Suprapubic skin (tissue), 4 donors: ENCODE measurements around the gene ZFP2.

Experiments
- CTCF ChIP-seq, 2 donors: fragments of 200-600 bp in 1 of 2; fragments of 450-650 bp in 1 of 2; sonication (generic) in 1 of 2; IDR thresholded peaks; one replicate each; pipeline ENCODE4 v1.5.1; 2016 to 2019; ENCODE audit warnings: antibody characterized with exemption in 2 of 2, mild to moderate bottlenecking in 1 of 2, moderate library complexity in 1 of 2
- EP300 ChIP-seq: sonication (generic); formaldehyde crosslinking; IDR thresholded peaks from one replicate; pipeline ENCODE4 v1.6.1; 2017; ENCODE audit warnings: antibody characterized with exemption
- POLR2A ChIP-seq, 2 donors: fragments of 450-650 bp; IDR thresholded peaks; one replicate each; pipeline ENCODE4 v1.6.1; 2017; ENCODE audit warnings: antibody characterized with exemption in 2 of 2, mild to moderate bottlenecking in 2 of 2, moderate library complexity in 2 of 2
- POLR2AphosphoS5 ChIP-seq, 3 donors: sonication (generic); formaldehyde crosslinking; IDR thresholded peaks; one replicate each; pipeline ENCODE4 v1.6.1; 2017; ENCODE audit warnings: antibody characterized with exemption in 3 of 3

DNA sequence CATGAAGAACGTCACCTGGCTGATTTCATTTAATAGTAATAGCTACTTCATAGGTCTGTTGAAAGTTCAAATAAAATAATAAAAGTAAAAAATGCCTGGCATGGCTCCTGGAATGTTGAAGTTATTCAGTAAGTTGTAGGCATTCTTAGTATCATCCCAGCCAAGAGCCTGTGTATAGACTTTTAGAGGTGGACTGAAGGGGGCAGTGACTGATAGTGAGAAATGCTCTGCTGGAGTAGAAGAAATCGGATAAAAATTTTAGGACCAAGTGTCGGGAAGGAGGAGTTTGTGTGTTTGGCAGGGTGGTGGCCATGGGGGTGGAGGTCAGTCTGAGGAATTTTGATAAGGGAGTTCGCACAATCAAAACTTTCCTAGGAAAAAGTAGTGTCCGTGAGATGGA is 3.6 kb downstream of the ZFP2 start:
- TF ChIP-seq CTCF (IDR thresholded peaks at IDR 0.05), result no peak
- no peak for TF ChIP-seq EP300
- TF ChIP-seq POLR2AphosphoS5 (IDR thresholded peaks at IDR 0.05), result no peak
- no peak for TF ChIP-seq POLR2A (IDR thresholded peaks at IDR 0.05)
